Measurements from ENCODE around the gene PTGFRN. TPM values are rescaled to one million over a fixed set of nuclear protein-coding genes. Genes with fewer than 3 reads are reported as not detected.

PTGFRN gene
- polyA plus RNA-seq, 1 donor (not counting 4 experiments of a cell fraction or from before 2014, with no cell fraction given) = 177 TPM

DNA sequence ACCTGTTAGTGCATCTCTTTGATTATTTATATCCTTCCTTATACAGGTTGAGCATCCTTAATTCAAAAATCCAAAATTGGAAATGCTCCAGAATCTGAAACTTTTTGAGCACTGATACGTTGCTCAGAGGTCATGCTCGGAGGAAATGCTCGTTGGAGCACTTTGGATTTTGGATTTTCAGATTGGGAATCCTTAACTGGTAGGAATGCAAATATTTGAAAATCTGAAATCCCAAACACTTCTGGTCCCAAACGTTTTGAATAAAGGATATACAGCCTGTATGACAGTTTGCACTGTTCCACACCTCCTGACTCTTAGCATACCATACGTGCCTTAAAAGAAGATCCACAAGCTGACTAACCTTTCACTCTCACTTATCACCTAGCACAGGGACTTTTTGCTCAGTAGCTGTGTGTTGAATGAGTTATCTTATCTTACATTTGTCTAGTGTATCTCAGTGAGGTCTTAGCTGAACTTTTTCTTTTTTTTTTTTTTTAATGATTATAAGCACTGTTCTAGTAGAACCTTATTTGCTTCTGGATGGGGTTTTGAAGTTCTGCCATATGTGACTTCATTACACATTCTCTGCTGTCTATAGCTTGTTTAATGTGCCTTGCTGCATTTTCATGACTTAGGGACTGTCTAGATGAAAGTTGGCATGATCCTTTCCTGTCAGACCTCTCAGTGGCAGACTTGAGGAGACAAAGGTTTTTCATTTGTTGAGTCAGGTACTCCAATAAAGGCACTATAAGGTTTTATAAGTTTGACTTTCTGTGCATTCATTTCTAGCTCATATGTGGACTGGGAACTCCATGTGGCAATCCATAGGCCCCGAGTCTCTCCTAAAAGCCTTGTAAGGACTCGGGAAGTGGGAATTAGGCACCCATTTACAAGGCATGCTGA lies 21.6 kb downstream of the PTGFRN start:
- Histone ChIP-seq H3K27ac (ENCODE audit: control insufficient read depth, insufficient read depth, low read length) (no peak overlapping the region), H3K4me3 (ENCODE audit: control insufficient read depth in 2 of 3, extremely low read depth in 1 of 3, insufficient read depth in 2 of 3, low read depth in 1 of 3, low read length in 3 of 3) (no peak overlapping the region), H3K9me1 (ENCODE audit: control insufficient read depth, extremely low read depth, insufficient read depth, low read length) (no peaks in the 10 kb centered on the region), H3K9ac (ENCODE audit: control insufficient read depth, extremely low read depth, insufficient read depth, low read length) (no peak overlapping the region), H3K79me2 (ENCODE audit: control insufficient read depth, insufficient read depth, low read length) (peaks cover 99% of the 10 kb centered on the region), H3K4me2 (ENCODE audit: control insufficient read depth, extremely low read depth, insufficient read depth, low read depth, low read length) (no peak overlapping the region), H4K20me1 (ENCODE audit: control insufficient read depth, extremely low read depth, insufficient read depth, low read length) (peaks cover 8% of the 10 kb centered on the region), H2AFZ (ENCODE audit: control insufficient read depth, low read length) (no peak overlapping the region), H3K36me3 (ENCODE audit: control insufficient read depth in 2 of 2, extremely low read depth in 1 of 2, insufficient read depth in 2 of 2, low read length in 2 of 2) (peaks cover 15 to 28% of the 10 kb centered on the region in 2 experiments), H3K27me3 (ENCODE audit: control insufficient read depth, extremely low read depth, insufficient read depth, low read length) (no peaks in the 10 kb centered on the region), H3K9me3 (ENCODE audit: control insufficient read depth, low read depth, low read length) (no peaks in the 10 kb centered on the region), H3K4me1 (ENCODE audit: control insufficient read depth, extremely low read depth, insufficient read depth, low read length) (peaks cover 18% of the 10 kb centered on the region)
- DNase-seq (ENCODE audit: low read depth, low spot score) = no peak
- TF ChIP-seq, protein P1, sequence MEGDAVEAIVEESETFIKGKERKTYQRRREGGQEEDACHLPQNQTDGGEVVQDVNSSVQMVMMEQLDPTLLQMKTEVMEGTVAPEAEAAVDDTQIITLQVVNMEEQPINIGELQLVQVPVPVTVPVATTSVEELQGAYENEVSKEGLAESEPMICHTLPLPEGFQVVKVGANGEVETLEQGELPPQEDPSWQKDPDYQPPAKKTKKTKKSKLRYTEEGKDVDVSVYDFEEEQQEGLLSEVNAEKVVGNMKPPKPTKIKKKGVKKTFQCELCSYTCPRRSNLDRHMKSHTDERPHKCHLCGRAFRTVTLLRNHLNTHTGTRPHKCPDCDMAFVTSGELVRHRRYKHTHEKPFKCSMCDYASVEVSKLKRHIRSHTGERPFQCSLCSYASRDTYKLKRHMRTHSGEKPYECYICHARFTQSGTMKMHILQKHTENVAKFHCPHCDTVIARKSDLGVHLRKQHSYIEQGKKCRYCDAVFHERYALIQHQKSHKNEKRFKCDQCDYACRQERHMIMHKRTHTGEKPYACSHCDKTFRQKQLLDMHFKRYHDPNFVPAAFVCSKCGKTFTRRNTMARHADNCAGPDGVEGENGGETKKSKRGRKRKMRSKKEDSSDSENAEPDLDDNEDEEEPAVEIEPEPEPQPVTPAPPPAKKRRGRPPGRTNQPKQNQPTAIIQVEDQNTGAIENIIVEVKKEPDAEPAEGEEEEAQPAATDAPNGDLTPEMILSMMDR (optimal IDR thresholded peaks at IDR 0.05 in 1 of 3, IDR thresholded peaks at IDR 0.05 in 1 of 3, conservative IDR thresholded peaks at IDR 0.05 in 1 of 3; ENCODE audit: extremely low read depth in 1 of 3, insufficient read depth in 2 of 3, low read length in 3 of 3) = no peak
- TF ChIP-seq EZH2 (IDR thresholded peaks at IDR 0.05; ENCODE audit: low read length) = no peak
- dilution Hi-C loops (cut with MboI; ENCODE audit: extremely low pct_ligation_motif_present, low sequenced_read_pairs) = no loop called here
- no peak for FAIRE-seq

DNA sequence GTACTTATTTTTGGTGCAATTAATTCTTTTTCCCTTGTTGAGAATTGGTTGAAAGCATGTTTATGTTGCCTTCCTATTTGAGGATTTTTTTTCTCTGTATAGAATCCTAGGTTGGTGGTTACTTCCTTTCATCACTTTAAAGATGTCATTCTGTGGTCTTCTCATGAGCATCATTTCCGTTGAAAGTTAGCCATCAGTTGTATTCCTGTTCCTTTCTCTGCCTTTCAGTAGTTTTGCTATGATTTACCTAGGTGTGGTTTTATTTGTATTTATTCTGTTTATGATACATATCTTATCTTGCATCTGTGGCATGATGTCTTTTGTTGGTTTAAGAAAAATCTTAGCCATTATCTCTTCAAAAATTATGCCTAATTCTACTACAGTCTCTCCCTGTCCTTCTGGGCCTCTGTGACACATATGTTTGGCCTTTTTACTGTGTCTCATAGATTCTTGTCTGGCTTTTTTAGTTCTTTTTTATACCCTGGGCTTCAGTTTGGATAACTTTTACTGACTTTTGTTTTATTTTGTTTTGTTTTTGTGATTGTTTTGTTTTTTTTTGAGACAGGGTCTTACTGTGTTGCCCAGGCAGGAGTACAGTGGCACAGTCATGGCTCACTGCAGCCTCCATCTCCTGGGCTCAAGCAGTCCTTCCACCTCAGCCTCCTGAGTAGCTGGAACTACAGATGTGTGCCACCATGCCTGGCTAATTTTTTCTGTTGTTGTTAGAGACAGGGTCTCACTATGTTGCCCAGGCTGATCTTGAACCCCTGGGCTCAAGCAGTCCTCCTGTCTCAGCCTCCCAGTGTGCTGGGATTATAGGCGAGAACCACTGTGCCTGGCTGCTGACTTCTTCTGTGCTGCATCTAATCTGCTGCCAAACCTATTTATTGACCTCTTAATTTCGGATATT lies 24.1 kb downstream of the PTGFRN start:
- no peak overlapping the region for H3K4me2 ChIP-seq (ENCODE audit: control insufficient read depth, extremely low read depth, insufficient read depth, low read depth, low read length)
- TF ChIP-seq, protein P1 (optimal IDR thresholded peaks at IDR 0.05 in 1 of 3, IDR thresholded peaks at IDR 0.05 in 1 of 3, conservative IDR thresholded peaks at IDR 0.05 in 1 of 3; ENCODE audit: extremely low read depth in 1 of 3, insufficient read depth in 2 of 3, low read length in 3 of 3) = no peak
- TF ChIP-seq EZH2 (IDR thresholded peaks at IDR 0.05; ENCODE audit: low read length) = no peak
- DNase-seq (ENCODE audit: low read depth, low spot score) = no peak
- no peaks in the 10 kb centered on the region for H3K9me3 ChIP-seq (ENCODE audit: control insufficient read depth, low read depth, low read length)
- no peak for FAIRE-seq
- H3K36me3 ChIP-seq (ENCODE audit: control insufficient read depth in 2 of 2, extremely low read depth in 1 of 2, insufficient read depth in 2 of 2, low read length in 2 of 2) = peaks cover 17 to 28% of the 10 kb centered on the region in 2 experiments
- H4K20me1 ChIP-seq (ENCODE audit: control insufficient read depth, extremely low read depth, insufficient read depth, low read length) = peaks cover 4% of the 10 kb centered on the region
- H3K79me2 ChIP-seq (ENCODE audit: control insufficient read depth, insufficient read depth, low read length) = peaks cover 98% of the 10 kb centered on the region
- no peaks in the 10 kb centered on the region for H3K9me1 ChIP-seq (ENCODE audit: control insufficient read depth, extremely low read depth, insufficient read depth, low read length)
- dilution Hi-C loops (cut with MboI; ENCODE audit: extremely low pct_ligation_motif_present, low sequenced_read_pairs) = no loop called here
- H3K4me1 ChIP-seq (ENCODE audit: control insufficient read depth, extremely low read depth, insufficient read depth, low read length) = peaks cover under 1% of the 10 kb centered on the region
- H2AFZ ChIP-seq (ENCODE audit: control insufficient read depth, low read length) = no peak overlapping the region
- no peak overlapping the region for H3K4me3 ChIP-seq (ENCODE audit: control insufficient read depth in 2 of 3, extremely low read depth in 1 of 3, insufficient read depth in 2 of 3, low read depth in 1 of 3, low read length in 3 of 3)
- H3K9ac ChIP-seq (ENCODE audit: control insufficient read depth, extremely low read depth, insufficient read depth, low read length) = no peak overlapping the region
- no peaks in the 10 kb centered on the region for H3K27me3 ChIP-seq (ENCODE audit: control insufficient read depth, extremely low read depth, insufficient read depth, low read length)
- H3K27ac ChIP-seq (ENCODE audit: control insufficient read depth, insufficient read depth, low read length) = no peak overlapping the region

All from keratinocyte (primary cell).